H1 (cell line): ENCODE results near the gene UBE2E2. TPM values are rescaled to one million over a fixed set of nuclear protein-coding genes. Genes with fewer than 3 reads are reported as not detected.

Experiments used
- CTCF ChIA-PET: fragments of 300-600 bp; sonication (Branson Sonifier 250); formaldehyde crosslinking; loops from one replicate; lab custom pipeline; 2021; ENCODE audit not compliant: partially characterized antibody; lab: Charles Lee
- POLR2A ChIA-PET: fragments of 300-600 bp; sonication (Branson Sonifier 250); formaldehyde crosslinking; loops from one replicate; lab custom pipeline; 2021; ENCODE audit warnings: inconsistent platforms; ENCODE audit not compliant: partially characterized antibody; lab: Charles Lee
- DNase-seq, 2 experiments: peaks; one replicate each; pipeline versions ENCODE4 v3.0.0 to v3.0.0-alpha.2; 2010 to 2022; ENCODE audit warnings: low spot score in 2 of 2, low read depth in 1 of 2, mixed read lengths in 1 of 2
- FAIRE-seq: peaks from 2 replicates; lab custom pipeline; 2011; peaks lifted over from hg19 to GRCh38; lab: Jason Lieb, UNC
- H2AFZ ChIP-seq: 2 replicates; pipeline ENCODE4 v1.8.1; 2012; ENCODE audit warnings: low read length, inconsistent platforms
- H2AK5ac ChIP-seq: 2 replicates; pipeline ENCODE4 v1.6.1; 2013; ENCODE audit warnings: low read depth, low read length
- H2BK120ac ChIP-seq: replicated peaks from 2 replicates; pipeline ENCODE3; 2013; ENCODE audit warnings: low read depth, low read length, inconsistent platforms
- H2BK12ac ChIP-seq: 2 replicates; pipeline ENCODE4 v1.6.1; 2013; ENCODE audit warnings: low read depth, low read length
- H2BK15ac ChIP-seq: 2 replicates; pipeline ENCODE4 v1.6.1; 2013; ENCODE audit warnings: low read length
- H2BK20ac ChIP-seq: 2 replicates; pipeline ENCODE4 v1.6.1; 2013; ENCODE audit warnings: low read length
- H2BK5ac ChIP-seq: 2 replicates; pipeline ENCODE4 v1.6.1; 2013; ENCODE audit warnings: low read depth, low read length
- H3K14ac ChIP-seq: 2 replicates; pipeline ENCODE4 v1.6.1; 2013; ENCODE audit warnings: inconsistent platforms; ENCODE audit not compliant: insufficient read length
- H3K18ac ChIP-seq: 2 replicates; pipeline ENCODE4 v1.6.1; 2013; ENCODE audit warnings: low read length; ENCODE audit errors: extremely low read depth
- H3K23ac ChIP-seq: 2 replicates; pipeline ENCODE4 v1.6.1; 2013; ENCODE audit warnings: inconsistent platforms; ENCODE audit not compliant: insufficient read length
- H3K23me2 ChIP-seq: 2 replicates; pipeline ENCODE4 v1.6.1; 2013; ENCODE audit warnings: low read depth, low read length
- H3K27ac ChIP-seq: 2 replicates; pipeline ENCODE4 v1.6.1; 2011; ENCODE audit warnings: low read depth, low read length, inconsistent platforms
- H3K27me3 ChIP-seq, 4 experiments: replicated peaks in 1 of 4; 1 replicate in 1 of 4; 2 replicates in 3 of 4; pipeline versions ENCODE4 v1.6.1 to v1.8.1; 2011 to 2013; ENCODE audit warnings: low read length in 3 of 4, mild to moderate bottlenecking in 3 of 4, inconsistent platforms in 2 of 4, mixed read lengths in 2 of 4, moderate library complexity in 1 of 4; ENCODE audit not compliant: control insufficient read depth in 3 of 4, insufficient read depth in 3 of 4; ENCODE audit errors: extremely low read depth in 1 of 4
- H3K36me3 ChIP-seq, 4 experiments: 2 replicates each; pipeline versions ENCODE4 v1.6.1 to v1.8.1; 2011 to 2013; ENCODE audit warnings: mild to moderate bottlenecking in 4 of 4, low read length in 3 of 4, moderate library complexity in 2 of 4, control low read depth in 1 of 4, inconsistent platforms in 1 of 4; ENCODE audit not compliant: insufficient read depth in 4 of 4, control insufficient read depth in 2 of 4
- H3K4ac ChIP-seq: replicated peaks from 2 replicates; pipeline ENCODE3; 2013; ENCODE audit warnings: low read length, low read depth, mixed read lengths, inconsistent platforms; ENCODE audit not compliant: insufficient read length
- H3K4me1 ChIP-seq, 4 experiments: replicated peaks in 1 of 4; 1 replicate in 1 of 4; 2 replicates in 3 of 4; pipeline versions ENCODE4 v1.6.1 to v1.8.1; 2011 to 2013; ENCODE audit warnings: low read length in 3 of 4, inconsistent platforms in 2 of 4, mixed read lengths in 1 of 4; ENCODE audit not compliant: insufficient read depth in 4 of 4, control insufficient read depth in 3 of 4
- H3K4me2 ChIP-seq, 2 experiments: 2 replicates each; pipeline versions ENCODE4 v1.6.1 to v1.8.1; 2011 to 2013; ENCODE audit warnings: low read depth in 2 of 2, low read length in 2 of 2, control low read depth in 1 of 2, inconsistent platforms in 1 of 2, mild to moderate bottlenecking in 1 of 2; ENCODE audit not compliant: insufficient read depth in 1 of 2
- H3K4me3 ChIP-seq, 4 experiments: fragments of 200-600, 300-600 bp in 1 of 4; sonication (generic), shearing (Covaris generic), sonication (Bioruptor Twin) in 1 of 4; 2 replicates each; pipeline versions ENCODE4 v1.5.1 to v1.8.1; 2011 to 2016; ENCODE audit warnings: low read length in 4 of 4, low read depth in 3 of 4, control low read depth in 2 of 4, inconsistent platforms in 2 of 4, mild to moderate bottlenecking in 2 of 4, mixed read lengths in 1 of 4, moderate library complexity in 1 of 4; ENCODE audit not compliant: insufficient read depth in 2 of 4; ENCODE audit errors: extremely low read depth in 1 of 4
- H3K56ac ChIP-seq: replicated peaks from 2 replicates; pipeline ENCODE3; 2013; ENCODE audit warnings: low read depth, mild to moderate bottlenecking, mixed read lengths, low read length, inconsistent platforms; ENCODE audit not compliant: insufficient read length
- H3K79me1 ChIP-seq: 2 replicates; pipeline ENCODE4 v1.6.1; 2013; ENCODE audit warnings: low read depth, low read length, control low read depth
- H3K79me2 ChIP-seq, 2 experiments: 2 replicates each; pipeline versions ENCODE4 v1.6.1 to v1.8.1; 2012 to 2013; ENCODE audit warnings: low read length in 2 of 2, mild to moderate bottlenecking in 2 of 2, inconsistent platforms in 1 of 2; ENCODE audit not compliant: insufficient read depth in 2 of 2, control insufficient read depth in 1 of 2
- H3K9ac ChIP-seq, 4 experiments: replicated peaks in 1 of 4; 1 replicate in 1 of 4; 2 replicates in 3 of 4; pipeline versions ENCODE4 v1.6.1 to v1.8.1; 2011 to 2013; ENCODE audit warnings: low read depth in 3 of 4, low read length in 3 of 4, control low read depth in 2 of 4, mild to moderate bottlenecking in 2 of 4, moderate library complexity in 2 of 4, inconsistent platforms in 1 of 4; ENCODE audit errors: extremely low read depth in 1 of 4
- H3K9me3 ChIP-seq, 2 experiments: 2 replicates each; pipeline versions ENCODE4 v1.6.1 to v1.8.1; 2012 to 2013; ENCODE audit warnings: mild to moderate bottlenecking in 2 of 2, moderate library complexity in 2 of 2, control low read depth in 1 of 2, inconsistent platforms in 1 of 2, low read depth in 1 of 2, low read length in 1 of 2, mixed read lengths in 1 of 2; ENCODE audit not compliant: insufficient read depth in 2 of 2
- H4K20me1 ChIP-seq, 2 experiments: replicated peaks in 1 of 2; 2 replicates each; pipeline versions ENCODE3 to v1.8.1; 2011 to 2013; ENCODE audit warnings: inconsistent platforms in 2 of 2, low read length in 2 of 2, mild to moderate bottlenecking in 1 of 2; ENCODE audit not compliant: insufficient read depth in 2 of 2, control insufficient read depth in 1 of 2
- H4K5ac ChIP-seq: 2 replicates; pipeline ENCODE4 v1.6.1; 2013; ENCODE audit warnings: low read length, low read depth, mixed read lengths, inconsistent platforms; ENCODE audit not compliant: insufficient read length
- H4K8ac ChIP-seq: 2 replicates; pipeline ENCODE4 v1.8.0; 2013; ENCODE audit warnings: mild to moderate bottlenecking, moderate library complexity, low read length, inconsistent platforms; ENCODE audit not compliant: insufficient read depth; ENCODE audit errors: extremely low read depth
- H4K91ac ChIP-seq: replicated peaks from 2 replicates; pipeline ENCODE3; 2013; ENCODE audit warnings: low read length, mixed read lengths, inconsistent platforms; ENCODE audit not compliant: insufficient read length
- BACH1 ChIP-seq: IDR thresholded peaks from 2 replicates; pipeline ENCODE4 v1.6.1; 2012; ENCODE audit warnings: low read length, improper control_type of control experiment
- CREB1 ChIP-seq: IDR thresholded peaks from 2 replicates; pipeline ENCODE4 v1.6.1; 2012; ENCODE audit warnings: inconsistent platforms
- GABPA ChIP-seq: IDR thresholded peaks from 2 replicates; pipeline ENCODE4 v1.6.1; 2011; ENCODE audit warnings: mild to moderate bottlenecking, low read length, moderate library complexity, borderline replicate concordance; ENCODE audit not compliant: insufficient read depth
- JUN ChIP-seq: IDR thresholded peaks from 2 replicates; pipeline ENCODE4 v1.6.1; 2011; ENCODE audit warnings: low read depth, mild to moderate bottlenecking, improper control_type of control experiment, low read length
- MAFK ChIP-seq: IDR thresholded peaks from 2 replicates; pipeline ENCODE4 v1.6.1; 2012; ENCODE audit warnings: low read depth, mild to moderate bottlenecking, improper control_type of control experiment, low read length
- YY1 ChIP-seq: IDR thresholded peaks from 2 replicates; pipeline ENCODE4 v1.6.1; 2011; ENCODE audit warnings: low read depth, mild to moderate bottlenecking, low read length
- ZNF274 ChIP-seq: IDR thresholded peaks from 2 replicates; pipeline ENCODE4 v1.7.0; 2012; ENCODE audit warnings: low read length, borderline replicate concordance; ENCODE audit errors: extremely low read depth
- WGBS, 2 experiments: shearing (Covaris generic) in 1 of 2; methylation state at CpG; one replicate each; pipeline versions ENCODE4 v1.1.6 to v1.1.7; 2013 to 2015; ENCODE audit warnings: low lambda C conversion rate in 2 of 2, mixed read lengths in 2 of 2, inconsistent platforms in 1 of 2, low coverage in 1 of 2, missing lambda C conversion rate in 1 of 2; ENCODE audit not compliant: insufficient replicate concordance in 2 of 2, insufficient coverage in 1 of 2, insufficient read length in 1 of 2; ENCODE audit errors: extremely low coverage in 1 of 2, missing lambda C conversion rate in 1 of 2; 5-methylcytosine and 5-hydroxymethylcytosine counted together
- polyA plus RNA-seq, 7 experiments: library from polyadenylated mRNA; depleted of rRNA in 3 of 7; stranded (reverse) in 5 of 7; unstranded in 2 of 7; fragments of >200 nt in 5 of 7; fragments of 200-250 nt in 2 of 7; gene quantifications; 1 replicate in 5 of 7; 2 replicates in 1 of 7; 4 replicates in 1 of 7; pipeline versions ENCODE4 v1.2.1 to v1.2.3, GENCODE V29; 2011 to 2013; ENCODE audit warnings: missing spikeins in 2 of 7, mixed read lengths in 2 of 7
- total RNA-seq: library from RNA; stranded (reverse); fragmentation: NEBNext Ultra II Directional; extraction: Animal tissue kit (Norgen Biotek cat#: 25700); gene quantifications from 2 replicates; pipeline ENCODE4 v1.2.1, GENCODE V29; 2021

Gene UBE2E2
- total and polyA plus RNA-seq, 2 of the 8 experiments (the other 6 are each of a cell fraction or from before 2014, with no cell fraction given) = 57.6 to 70.6 TPM

DNA sequence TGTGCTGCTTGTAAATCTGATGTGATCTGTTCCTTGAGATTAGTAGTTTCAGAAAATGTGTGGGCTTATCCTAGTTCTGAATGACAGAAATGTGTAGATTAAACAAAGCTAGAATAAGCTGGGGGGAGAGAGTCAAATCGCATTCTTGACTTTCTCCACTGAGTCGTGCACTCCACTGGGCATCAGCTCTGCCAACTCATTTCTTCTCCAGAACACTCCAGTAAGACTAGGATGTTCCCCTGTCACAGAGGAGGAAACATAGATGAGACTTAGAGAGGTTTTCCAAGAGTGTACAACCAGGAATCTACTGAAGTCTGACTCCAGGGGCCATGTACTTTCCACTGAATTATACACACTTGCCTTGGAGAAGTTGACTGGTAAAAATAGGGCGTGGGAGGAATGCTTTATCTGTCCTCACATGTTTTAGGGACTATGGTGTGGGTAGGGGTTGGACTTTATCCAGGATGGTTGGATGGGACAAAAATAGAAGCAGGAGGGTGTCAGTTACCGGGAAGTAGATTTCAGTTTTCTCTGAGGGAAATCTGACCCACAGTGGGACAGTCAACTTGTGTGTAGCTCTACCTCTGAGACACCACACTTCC lies 298.2 kb downstream of the UBE2E2 start:
- Histone ChIP-seq H2AFZ (no peak overlapping the region), H3K56ac (no peak overlapping the region), H3K27ac (no peak overlapping the region), H2BK5ac (no peak overlapping the region), H3K79me2 (no peaks in the 10 kb centered on the region), H3K4ac (no peak overlapping the region), H2BK12ac (no peak overlapping the region), H4K8ac (no peak overlapping the region), H3K18ac (no peak overlapping the region), H4K20me1 (no peaks in the 10 kb centered on the region), H3K79me1 (no peaks in the 10 kb centered on the region), H3K9me3 (no peaks in the 10 kb centered on the region), H4K5ac (no peak overlapping the region), H2BK120ac (no peak overlapping the region), H3K4me1 (no peaks in the 10 kb centered on the region), H3K23me2 (no peaks in the 10 kb centered on the region), H4K91ac (no peak overlapping the region), H3K9ac (no peak overlapping the region), H2BK20ac (no peak overlapping the region), H3K4me3 (no peak overlapping the region), H2BK15ac (no peak overlapping the region), H3K4me2 (no peak overlapping the region), H3K36me3 (no peaks in the 10 kb centered on the region), H3K27me3 (no peaks in the 10 kb centered on the region), H3K14ac (no peak overlapping the region), H2AK5ac (no peak overlapping the region), H3K23ac (no peak overlapping the region)
- no peak for FAIRE-seq
- ChIA-PET CTCF (interaction anchor here (0.8 kb wide), 1 partner anchor 11 kb away, joined by 3 read pairs; no protein-coding TSS in a partner anchor), POLR2A (interaction anchor here (1.3 kb wide), 1 partner anchor 11 kb away, joined by 5 read pairs; no protein-coding TSS in a partner anchor)
- DNase-seq = no peak
- TF ChIP-seq MAFK (no peak), JUN (no peak), YY1 (no peak), CREB1 (no peak), GABPA (no peak), BACH1 (no peak), ZNF274 (no peak)
- WGBS, 2 experiments = 88% methylated on average over 4 of the region's 4 CpGs; no CpG with 5 or more reads in 1 of the 2 experiments
